ENCODE data around the gene CCND3. TPM values are rescaled to one million over a fixed set of nuclear protein-coding genes. Genes with fewer than 3 reads are reported as not detected.

CCND3 gene
- polyA plus RNA-seq, 5 donors: 34.3 to 57.6 (median 41.0) TPM

- DNase-seq: no peak
Measured at GRCh38 chr6:41932378-41932777, 9.2 kb downstream of the CCND3 start.

- DNase-seq: no peak
Measured at GRCh38 chr6:41931792-41932191, 9.8 kb downstream of the CCND3 start.

GRCh38 chr6:41929924-41930323, 11.7 kb downstream of the CCND3 start:
- DNase-seq: no peak

- no peak for DNase-seq
Measured at GRCh38 chr6:41927253-41927652, 14.4 kb downstream of the CCND3 start.

- DNase-seq: no peak
Measured at GRCh38 chr6:41922154-41922553, 19.5 kb downstream of the CCND3 start.

GRCh38 chr6:41921712-41921998, 20.0 kb downstream of the CCND3 start:
- DNase-seq: no peak

- DNase-seq: peak; percentile 95 to 96
Measured at GRCh38 chr6:41920921-41921711, 20.5 kb downstream of the CCND3 start, which contains the start of the genes BYSL and MED20. TSS of gene BYSL (plus strand) at chr6:41921499. CDS start at chr6:41921563, 64 bp downstream. TSS of gene MED20 (minus strand) at chr6:41921139. CDS start at chr6:41921018, 121 bp downstream.

GRCh38 chr6:41917528-41917927, 24.1 kb downstream of the CCND3 start:
- no peak for DNase-seq

- DNase-seq: no peak
Measured at GRCh38 chr6:41914869-41915530, 26.6 kb downstream of the CCND3 start.

- DNase-seq: no peak
Measured at GRCh38 chr6:41914343-41914742, 27.3 kb downstream of the CCND3 start.

GRCh38 chr6:41909727-41910126, 31.9 kb downstream of the CCND3 start:
- DNase-seq: no peak

GRCh38 chr6:41901882-41902519, 39.6 kb downstream of the CCND3 start:
- no peak for DNase-seq

- no peak for DNase-seq
Measured at GRCh38 chr6:41900861-41901260, 40.7 kb downstream of the CCND3 start.

- no peak for DNase-seq
Measured at GRCh38 chr6:41896281-41896680, 45.3 kb downstream of the CCND3 start.

- peak; percentile 91 to 92 for DNase-seq
Measured at GRCh38 chr6:41895300-41896233, 46.0 kb downstream of the CCND3 start, which contains the start of gene USP49. TSS of gene USP49 (minus strand) at chr6:41895375. CDS start at chr6:41806983, 88,392 bp downstream.

- DNase-seq: peak; percentile 9 to 12
Measured at GRCh38 chr6:41894366-41895299, 47.0 kb downstream of the CCND3 start.

GRCh38 chr6:41892921-41893564, 48.6 kb downstream of the CCND3 start:
- DNase-seq: no peak

GRCh38 chr6:41887331-41887751, 54.3 kb downstream of the CCND3 start:
- DNase-seq: no peak

- no peak for DNase-seq
Measured at GRCh38 chr6:41885930-41886329, 55.7 kb downstream of the CCND3 start.

GRCh38 chr6:41884957-41885356, 56.7 kb downstream of the CCND3 start:
- no peak for DNase-seq

All from right lung (tissue), 5 donors.